Measurements from ENCODE around the gene LSAMP. TPM values are rescaled to one million over a fixed set of nuclear protein-coding genes. Genes with fewer than 3 reads are reported as not detected.
A peak's percentile ranks its signal among the peaks of the same experiment; 100 is the strongest.

Gene LSAMP
- total RNA-seq, 1 experiment from 2014 or later, result not detected

DNA sequence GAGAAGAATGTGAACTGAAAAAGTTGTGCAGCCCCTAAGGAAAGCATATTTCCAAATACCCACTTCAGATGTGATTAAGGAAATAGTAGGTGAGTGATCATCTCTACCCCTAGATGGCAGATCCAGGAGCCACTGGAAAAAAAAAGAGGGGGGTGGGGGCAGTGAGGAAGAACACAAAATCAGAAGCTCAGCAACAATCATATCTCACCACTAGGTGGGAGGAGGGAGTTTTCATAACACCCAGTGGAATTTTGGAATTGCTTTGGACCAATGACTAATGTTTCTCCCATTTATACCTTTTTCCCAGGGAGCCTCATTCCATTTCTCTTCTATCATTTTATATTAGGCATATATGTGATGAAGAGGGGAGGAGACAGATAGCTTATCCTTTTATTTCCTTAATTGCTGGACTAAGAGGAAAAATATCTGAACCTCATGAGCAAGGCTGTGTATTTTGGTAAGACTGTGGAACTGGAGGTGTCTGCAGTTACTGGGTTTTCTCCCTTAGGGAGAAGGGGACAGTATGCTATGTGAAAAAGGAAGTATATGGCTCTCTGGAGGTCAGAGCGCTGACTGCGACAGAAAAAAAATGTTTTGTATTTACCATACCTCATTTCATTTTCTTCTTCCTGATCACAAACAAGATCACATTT, 458.6 kb downstream of the LSAMP start:
- Mint-ChIP-seq H3K4me1 (ENCODE audit: insufficient read depth, unreplicated experiment) (no peaks in the 10 kb centered on the region), H3K36me3 (ENCODE audit: insufficient read depth, unreplicated experiment) (no peaks in the 10 kb centered on the region), H3K27ac (ENCODE audit: low read depth, unreplicated experiment) (no peak overlapping the region), H3K9me3 (ENCODE audit: unreplicated experiment) (no peaks in the 10 kb centered on the region), H3K27me3 (ENCODE audit: insufficient read depth, unreplicated experiment) (no peaks in the 10 kb centered on the region), H3K4me3 (ENCODE audit: unreplicated experiment) (no peak overlapping the region)
- BruUV-seq (replicated peaks), result no TSS peak
- ChIA-PET POLR2A (no interaction called here), CTCF (interaction anchor here (0.7 to 1.2 kb wide), 3 partner anchors 13 to 201 kb away, joined by 3 to 4 read pairs (median 3); no protein-coding TSS in a partner anchor)
- DNase-seq (ENCODE audit: unreplicated experiment), result peak; percentile 57
- TF ChIP-seq, protein P1, sequence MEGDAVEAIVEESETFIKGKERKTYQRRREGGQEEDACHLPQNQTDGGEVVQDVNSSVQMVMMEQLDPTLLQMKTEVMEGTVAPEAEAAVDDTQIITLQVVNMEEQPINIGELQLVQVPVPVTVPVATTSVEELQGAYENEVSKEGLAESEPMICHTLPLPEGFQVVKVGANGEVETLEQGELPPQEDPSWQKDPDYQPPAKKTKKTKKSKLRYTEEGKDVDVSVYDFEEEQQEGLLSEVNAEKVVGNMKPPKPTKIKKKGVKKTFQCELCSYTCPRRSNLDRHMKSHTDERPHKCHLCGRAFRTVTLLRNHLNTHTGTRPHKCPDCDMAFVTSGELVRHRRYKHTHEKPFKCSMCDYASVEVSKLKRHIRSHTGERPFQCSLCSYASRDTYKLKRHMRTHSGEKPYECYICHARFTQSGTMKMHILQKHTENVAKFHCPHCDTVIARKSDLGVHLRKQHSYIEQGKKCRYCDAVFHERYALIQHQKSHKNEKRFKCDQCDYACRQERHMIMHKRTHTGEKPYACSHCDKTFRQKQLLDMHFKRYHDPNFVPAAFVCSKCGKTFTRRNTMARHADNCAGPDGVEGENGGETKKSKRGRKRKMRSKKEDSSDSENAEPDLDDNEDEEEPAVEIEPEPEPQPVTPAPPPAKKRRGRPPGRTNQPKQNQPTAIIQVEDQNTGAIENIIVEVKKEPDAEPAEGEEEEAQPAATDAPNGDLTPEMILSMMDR (IDR thresholded peaks at IDR 0.05; ENCODE audit: unreplicated experiment), result no peak
- intact Hi-C loops (cut with micrococcal nuclease), result loop anchor here (10.0 kb wide), 1 partner anchor 158 kb away; no protein-coding TSS in a partner anchor

DNA sequence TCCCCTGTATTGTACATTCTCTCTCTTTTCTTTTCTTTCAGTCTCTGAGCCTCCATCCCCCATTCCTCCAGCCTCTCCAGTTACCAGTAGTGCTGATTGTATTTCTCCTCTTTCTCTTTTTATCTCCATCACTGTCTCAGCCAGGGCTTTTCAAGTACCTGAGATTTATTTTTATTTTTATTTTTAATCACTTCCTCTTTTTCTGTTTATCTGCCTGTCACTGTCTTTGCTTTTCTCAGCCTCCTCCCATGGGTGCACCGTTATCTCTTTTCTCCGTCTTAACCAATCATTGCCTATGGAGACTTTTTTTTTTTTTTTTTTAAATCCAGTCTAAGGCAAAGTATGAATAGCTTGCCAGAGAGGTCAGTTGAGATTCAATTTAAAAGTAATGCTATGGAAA, 462.7 kb downstream of the LSAMP start:
- no peaks in the 10 kb centered on the region for H3K36me3 Mint-ChIP-seq (ENCODE audit: insufficient read depth, unreplicated experiment)
- no peak for DNase-seq (ENCODE audit: unreplicated experiment)
- H3K4me3 Mint-ChIP-seq (ENCODE audit: unreplicated experiment), result no peak overlapping the region
- H3K27ac Mint-ChIP-seq (ENCODE audit: low read depth, unreplicated experiment), result no peak overlapping the region
- no peaks in the 10 kb centered on the region for H3K9me3 Mint-ChIP-seq (ENCODE audit: unreplicated experiment)
- TF ChIP-seq, protein P1 (IDR thresholded peaks at IDR 0.05; ENCODE audit: unreplicated experiment), result no peak
- BruUV-seq (replicated peaks), result no TSS peak
- intact Hi-C loops (cut with micrococcal nuclease), result loop anchor here (10.0 kb wide), 1 partner anchor 162 kb away; no protein-coding TSS in a partner anchor
- H3K4me1 Mint-ChIP-seq (ENCODE audit: insufficient read depth, unreplicated experiment), result no peaks in the 10 kb centered on the region
- CTCF ChIA-PET, result no interaction called here
- POLR2A ChIA-PET, result no interaction called here
- no peaks in the 10 kb centered on the region for H3K27me3 Mint-ChIP-seq (ENCODE audit: insufficient read depth, unreplicated experiment)

DNA sequence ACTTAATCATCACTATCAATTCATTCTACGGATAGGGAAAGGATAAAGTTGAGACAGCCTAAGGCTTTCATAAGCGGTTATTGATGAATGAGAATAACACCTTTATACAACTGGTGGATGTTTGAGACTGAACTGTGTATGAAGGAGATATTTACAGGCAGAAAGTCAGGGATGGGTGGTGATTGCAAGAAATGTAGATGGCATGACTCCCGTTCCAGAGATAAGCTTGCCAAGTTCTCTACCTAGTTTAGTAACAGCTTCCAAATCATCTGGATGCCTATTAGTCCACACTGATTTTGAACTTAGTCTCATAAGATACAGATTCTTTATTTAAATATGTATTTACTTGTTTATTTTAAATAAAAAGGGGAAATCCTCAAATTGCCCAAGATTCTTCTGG, 463.2 kb downstream of the LSAMP start:
- TF ChIP-seq, protein P1 (IDR thresholded peaks at IDR 0.05; ENCODE audit: unreplicated experiment), result no peak
- ChIA-PET CTCF (interaction anchor here (1.2 kb wide), 1 partner anchor 10 kb away, joined by 3 read pairs; no protein-coding TSS in a partner anchor), POLR2A (no interaction called here)
- Mint-ChIP-seq H3K4me3 (ENCODE audit: unreplicated experiment) (no peak overlapping the region), H3K27ac (ENCODE audit: low read depth, unreplicated experiment) (no peak overlapping the region), H3K27me3 (ENCODE audit: insufficient read depth, unreplicated experiment) (no peaks in the 10 kb centered on the region), H3K9me3 (ENCODE audit: unreplicated experiment) (no peaks in the 10 kb centered on the region), H3K36me3 (ENCODE audit: insufficient read depth, unreplicated experiment) (no peaks in the 10 kb centered on the region), H3K4me1 (ENCODE audit: insufficient read depth, unreplicated experiment) (no peaks in the 10 kb centered on the region)
- DNase-seq (ENCODE audit: unreplicated experiment), result no peak
- BruUV-seq (replicated peaks), result no TSS peak
- intact Hi-C loops (cut with micrococcal nuclease), result loop anchor here (10.0 kb wide), 1 partner anchor 163 kb away; no protein-coding TSS in a partner anchor

DNA sequence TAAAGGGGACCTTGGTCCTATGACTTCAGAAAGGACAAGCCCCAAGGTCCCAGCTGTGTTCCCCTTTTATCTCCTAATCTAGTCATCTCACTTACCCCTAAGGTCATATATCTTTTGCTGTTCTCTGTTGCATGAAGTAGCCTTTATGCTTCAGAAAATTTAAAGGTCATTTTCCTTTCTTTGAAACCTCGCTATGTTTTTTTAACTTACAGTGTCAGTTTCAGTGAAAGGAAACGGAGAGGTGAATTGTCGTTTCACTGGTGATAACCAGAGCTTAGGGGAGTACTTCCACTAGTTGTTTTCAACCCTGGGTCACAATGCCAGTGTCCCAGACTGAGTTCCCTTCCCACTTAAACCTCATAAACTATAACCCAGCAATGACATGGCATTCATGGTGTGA, 464.6 kb downstream of the LSAMP start:
- Mint-ChIP-seq H3K4me1 (ENCODE audit: insufficient read depth, unreplicated experiment) (peaks cover 4% of the 10 kb centered on the region), H3K4me3 (ENCODE audit: unreplicated experiment) (no peak overlapping the region), H3K27me3 (ENCODE audit: insufficient read depth, unreplicated experiment) (no peaks in the 10 kb centered on the region), H3K27ac (ENCODE audit: low read depth, unreplicated experiment) (no peak overlapping the region), H3K36me3 (ENCODE audit: insufficient read depth, unreplicated experiment) (no peaks in the 10 kb centered on the region), H3K9me3 (ENCODE audit: unreplicated experiment) (no peaks in the 10 kb centered on the region)
- intact Hi-C loops (cut with micrococcal nuclease), result loop anchor here (10.0 kb wide), 1 partner anchor 164 kb away; no protein-coding TSS in a partner anchor
- no peak for DNase-seq (ENCODE audit: unreplicated experiment)
- ChIA-PET POLR2A (interaction anchor here (0.6 kb wide), 1 partner anchor 284 kb away, joined by 3 read pairs; no protein-coding TSS in a partner anchor), CTCF (interaction anchor here (0.7 kb wide), 1 partner anchor 280 kb away, joined by 3 read pairs; no protein-coding TSS in a partner anchor)
- TF ChIP-seq, protein P1 (IDR thresholded peaks at IDR 0.05; ENCODE audit: unreplicated experiment), result no peak
- no TSS peak for BruUV-seq (replicated peaks)

All from MCF 10A (cell line).